SH-SY5Y (cell line): Measurements from ENCODE around the gene AGAP1.

Experiments
- GATA2 ChIP-seq: IDR thresholded peaks from 2 replicates; pipeline ENCODE4 v1.6.1; 2011; ENCODE audit warnings: mild to moderate bottlenecking, low read depth, low read length
- GATA3 ChIP-seq: IDR thresholded peaks from 2 replicates; pipeline ENCODE4 v1.6.1; 2011; ENCODE audit warnings: low read depth, mild to moderate bottlenecking, low read length, moderate library complexity

GRCh38 chr2:236176417-236176816, 682.6 kb downstream of the AGAP1 start:
- TF ChIP-seq GATA2, result no peak
- TF ChIP-seq GATA3, result no peak
